Stimulated activated CD8-positive, alpha-beta memory T cell treated with anti-CD3 and anti-CD28 coated beads, Interleukin-12 subunit alpha, Interleukin-12 subunit beta, amount 100 ng/mL, for 4 hours (primary cell): ENCODE data around the gene EXD1.

Experiments
- DNase-seq: peaks from one replicate; pipeline ENCODE4 v3.0.0-alpha.2; 2020; ENCODE audit warnings: low read depth

EXD1 gene

GRCh38 chr15:41231422-41232226 lies 1.1 kb upstream of the EXD1 start:
- no peak for DNase-seq

- no peak for DNase-seq
These were observed 260 bp downstream of the EXD1 start for GRCh38 chr15:41230345-41230649.

GRCh38 chr15:41219381-41219780 lies 11.2 kb downstream of the EXD1 start:
- no peak for DNase-seq

GRCh38 chr15:41218851-41219250 lies 11.7 kb downstream of the EXD1 start:
- no peak for DNase-seq

- no peak for DNase-seq
These were observed 14.8 kb downstream of the EXD1 start for GRCh38 chr15:41215708-41216107.

- DNase-seq = no peak
These were observed 22.7 kb downstream of the EXD1 start for GRCh38 chr15:41207687-41208448.

- no peak for DNase-seq
These were observed 25.2 kb downstream of the EXD1 start for GRCh38 chr15:41205315-41205714.

- no peak for DNase-seq
These were observed 27.2 kb downstream of the EXD1 start for GRCh38 chr15:41203395-41203794.

- DNase-seq = no peak
These were observed 31.1 kb downstream of the EXD1 start for GRCh38 chr15:41199470-41199869.

- no peak for DNase-seq
These were observed 36.1 kb downstream of the EXD1 start for GRCh38 chr15:41194444-41194843.

- no peak for DNase-seq
These were observed 47.0 kb downstream of the EXD1 start for GRCh38 chr15:41183581-41183980.

- no peak for DNase-seq
These were observed 48.3 kb downstream of the EXD1 start for GRCh38 chr15:41182266-41182665.

GRCh38 chr15:41180206-41180789 lies 50.3 kb downstream of the EXD1 start:
- DNase-seq = no peak

GRCh38 chr15:41169781-41170180 lies 60.8 kb downstream of the EXD1 start:
- DNase-seq = no peak

- DNase-seq = no peak
These were observed 61.5 kb downstream of the EXD1 start for GRCh38 chr15:41169086-41169485.

- DNase-seq = no peak
These were observed 68.8 kb downstream of the EXD1 start for GRCh38 chr15:41161736-41162135.

- DNase-seq = no peak
These were observed 69.2 kb downstream of the EXD1 start for GRCh38 chr15:41161336-41161735.

- no peak for DNase-seq
These were observed 69.8 kb downstream of the EXD1 start for GRCh38 chr15:41160639-41161315.

- DNase-seq = no peak
These were observed 76.1 kb downstream of the EXD1 start for GRCh38 chr15:41154412-41154811.

GRCh38 chr15:41153733-41154132 lies 76.8 kb downstream of the EXD1 start:
- DNase-seq = no peak

GRCh38 chr15:41151451-41152005 lies 79.0 kb downstream of the EXD1 start:
- no peak for DNase-seq

- no peak for DNase-seq
These were observed 80.3 kb downstream of the EXD1 start for GRCh38 chr15:41150279-41150678.
